Activated gamma-delta T cell (primary cell): ENCODE data around the gene TTC28.

ENCODE experiments used
- DNase-seq: peaks from one replicate; lab custom pipeline; 2025; lab: John Stamatoyannopoulos, UW

TTC28 gene

DNA sequence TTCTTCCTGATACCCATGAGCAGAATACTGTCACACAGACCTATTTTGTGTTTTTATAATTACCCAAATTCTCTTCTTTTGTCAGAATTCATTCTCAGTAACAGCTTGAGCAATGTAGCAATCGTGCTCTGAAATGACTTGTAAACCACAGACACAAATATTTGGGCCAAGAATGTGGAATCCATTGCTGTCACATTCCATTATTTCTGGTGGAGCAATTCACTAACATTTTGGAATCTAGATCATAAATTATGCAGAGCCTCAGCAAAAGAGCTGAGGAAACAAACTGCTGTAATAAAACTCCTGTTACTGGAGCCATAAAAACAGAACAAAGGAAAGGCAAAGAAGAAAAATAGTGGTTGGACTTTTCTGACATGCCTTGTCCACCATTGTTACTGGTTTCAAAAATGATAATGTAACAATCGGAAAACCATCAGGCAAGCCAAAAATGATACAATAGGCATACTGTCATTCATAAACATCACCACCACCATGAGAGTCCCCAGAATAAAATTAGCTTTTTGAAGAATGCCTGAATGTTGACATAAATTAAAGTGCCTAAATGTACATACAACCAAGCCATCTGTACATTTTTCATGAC, 537.2 kb downstream of the TTC28 start:
- no peak for DNase-seq

DNA sequence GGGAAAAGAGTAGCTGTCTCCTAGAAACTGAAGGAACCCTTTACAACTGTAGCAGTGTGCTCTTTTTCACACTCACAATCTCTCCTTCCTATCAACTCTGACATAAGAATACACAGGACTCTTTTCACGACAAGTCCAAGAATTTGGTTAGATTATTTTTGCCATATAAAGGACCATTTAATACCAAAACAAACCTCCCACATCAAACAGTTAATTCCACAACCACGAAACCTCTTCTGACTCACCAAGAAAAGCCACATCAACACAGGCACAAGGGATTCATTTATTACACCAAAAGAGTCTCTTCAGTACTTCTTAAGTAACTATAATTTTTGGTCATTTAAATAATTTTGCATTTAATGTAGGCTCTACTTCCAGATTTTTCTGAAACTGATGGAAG, 538.0 kb downstream of the TTC28 start:
- DNase-seq, result no peak

DNA sequence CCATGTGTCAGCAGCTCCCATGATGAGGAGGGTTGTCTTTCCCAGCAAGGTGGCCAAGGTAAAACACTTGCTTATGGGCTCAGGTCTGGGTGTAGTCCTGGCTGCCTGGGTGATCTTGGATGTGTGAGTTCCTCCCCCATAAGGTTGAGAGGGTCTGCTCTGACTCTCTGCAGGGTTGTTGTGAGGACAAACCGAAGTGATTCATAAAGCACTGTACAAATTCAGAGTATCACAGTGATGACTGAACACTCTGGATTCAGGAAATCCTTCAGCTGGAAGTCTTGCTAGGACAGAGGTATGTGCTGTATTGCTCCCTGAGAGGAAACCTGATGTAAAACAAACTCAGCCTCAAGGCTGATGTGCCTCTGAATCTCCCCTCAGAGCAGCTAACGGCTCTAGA, 539.7 kb downstream of the TTC28 start:
- DNase-seq, result no peak

DNA sequence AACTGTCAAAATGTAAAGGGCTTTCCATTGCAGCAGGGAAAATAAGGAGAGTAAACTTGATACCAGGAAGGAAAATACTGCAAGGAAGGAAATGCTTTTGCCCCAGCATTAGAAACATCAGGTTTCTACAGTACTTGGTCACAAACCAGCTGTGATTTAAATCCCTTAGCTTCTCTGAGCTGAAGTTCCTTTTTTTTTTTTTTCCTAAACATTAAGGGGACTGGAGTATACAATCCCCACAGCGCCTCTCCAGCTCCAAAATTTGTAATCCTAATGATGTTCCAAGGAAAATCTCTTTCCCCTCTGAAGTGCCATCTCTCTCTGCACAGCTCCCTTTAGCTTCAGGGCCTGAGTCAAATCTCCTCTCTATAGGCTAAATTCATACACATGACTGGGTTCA, 540.1 kb downstream of the TTC28 start:
- DNase-seq, result no peak

DNA sequence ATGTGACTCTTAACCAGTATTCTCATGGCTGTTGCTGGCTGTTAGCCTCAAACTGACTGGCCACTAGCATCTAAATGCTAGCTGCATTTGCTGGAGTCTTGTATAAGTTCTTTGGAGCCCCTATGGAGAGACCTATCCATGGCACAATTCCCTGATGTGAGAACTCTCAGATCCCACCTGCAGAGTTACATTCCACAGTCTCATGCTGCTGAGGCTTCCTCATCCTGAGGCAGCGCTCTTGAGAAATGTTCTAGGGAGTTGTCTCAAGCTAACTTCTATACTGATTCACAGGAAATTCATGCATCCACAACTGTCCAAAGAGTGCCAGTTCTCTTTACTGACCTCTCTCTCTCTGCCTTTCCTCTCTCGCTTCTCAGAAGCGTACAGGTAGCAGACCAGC, 542.6 kb downstream of the TTC28 start:
- DNase-seq, result no peak

DNA sequence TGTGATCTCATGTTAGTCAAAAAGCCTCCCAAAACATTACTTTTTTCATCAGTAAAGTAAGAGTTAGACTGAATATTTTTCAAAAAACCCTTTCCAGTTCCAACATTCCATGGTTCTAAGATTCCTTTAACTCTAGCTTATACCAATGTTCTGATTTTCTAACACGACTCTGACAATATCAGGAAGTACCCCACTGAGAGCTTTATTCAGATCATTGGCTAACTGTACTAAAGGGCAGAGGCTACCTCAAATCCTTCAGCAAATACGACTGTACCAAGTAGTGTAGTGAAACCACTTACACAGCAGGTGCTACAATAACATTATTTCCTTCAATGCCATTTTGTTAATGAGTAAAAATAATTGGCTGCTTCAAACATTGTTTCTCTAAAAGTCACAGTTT, 547.2 kb downstream of the TTC28 start:
- DNase-seq, result no peak

DNA sequence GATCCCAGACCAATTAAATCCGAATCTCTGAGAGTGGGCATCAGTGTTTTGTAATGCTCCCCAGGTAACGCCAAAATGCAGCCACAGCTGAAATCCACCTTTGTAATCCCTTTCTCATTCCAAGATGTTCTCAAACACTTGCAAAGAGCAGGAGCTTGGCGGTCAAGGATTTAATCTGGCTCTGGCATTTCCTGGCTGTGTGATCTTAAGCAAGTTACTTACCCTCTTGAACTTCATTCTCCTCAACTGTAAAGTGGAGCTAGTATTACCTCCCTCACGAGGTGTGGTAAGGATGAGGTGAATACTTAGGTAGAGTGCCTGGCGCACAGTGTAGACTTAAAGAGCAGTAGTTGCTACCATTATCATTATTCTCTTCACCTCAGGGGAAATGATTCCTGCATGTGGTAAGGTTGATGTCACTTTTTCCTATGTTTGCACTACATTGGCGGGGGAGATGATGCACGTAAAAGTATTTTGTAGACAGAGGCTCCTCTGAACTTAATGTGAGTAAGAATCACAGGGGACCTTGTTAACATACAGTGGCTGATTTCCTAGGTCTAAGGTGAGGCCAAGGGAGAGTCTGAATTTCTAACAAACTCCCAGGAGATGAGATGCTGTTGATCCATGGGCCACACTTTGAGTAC, 550.2 kb downstream of the TTC28 start:
- DNase-seq, result no peak

DNA sequence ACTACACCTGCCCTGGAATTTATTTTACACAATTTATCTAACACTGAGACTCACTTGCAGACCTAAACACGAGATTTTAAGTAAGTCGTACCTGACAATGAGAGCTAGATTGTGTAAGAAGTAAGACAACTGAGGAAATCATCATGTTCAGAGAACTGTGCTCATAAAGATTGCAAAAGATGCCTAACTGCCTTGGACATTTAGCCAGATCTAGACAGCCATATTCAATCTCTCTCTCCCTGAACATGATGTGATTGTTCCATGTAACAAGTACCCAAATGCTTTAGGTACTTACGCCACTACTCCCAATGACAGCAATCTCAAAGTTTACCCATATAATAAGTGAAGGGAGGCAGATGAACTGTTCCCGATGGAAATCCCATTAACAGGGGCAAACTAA, 550.8 kb downstream of the TTC28 start:
- DNase-seq, result no peak

DNA sequence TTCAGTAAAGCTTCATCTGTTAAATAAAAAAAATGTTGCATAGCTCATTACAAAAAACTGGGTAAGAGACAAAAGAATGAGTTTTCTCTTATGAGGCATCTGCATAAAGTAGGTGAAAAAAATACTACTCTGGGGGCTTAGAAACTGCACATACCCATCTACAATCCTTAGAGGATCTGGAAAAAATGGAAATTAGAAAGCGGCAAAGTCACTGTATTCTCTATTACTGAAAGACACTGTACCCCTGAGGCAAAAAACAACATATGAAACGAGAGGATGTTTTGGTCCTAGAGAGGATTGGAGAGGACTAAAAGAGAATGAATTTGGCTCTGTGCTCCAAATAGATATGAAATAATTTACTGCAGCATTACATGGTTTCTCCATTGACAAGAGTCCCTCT, 553.8 kb downstream of the TTC28 start:
- DNase-seq, result no peak

DNA sequence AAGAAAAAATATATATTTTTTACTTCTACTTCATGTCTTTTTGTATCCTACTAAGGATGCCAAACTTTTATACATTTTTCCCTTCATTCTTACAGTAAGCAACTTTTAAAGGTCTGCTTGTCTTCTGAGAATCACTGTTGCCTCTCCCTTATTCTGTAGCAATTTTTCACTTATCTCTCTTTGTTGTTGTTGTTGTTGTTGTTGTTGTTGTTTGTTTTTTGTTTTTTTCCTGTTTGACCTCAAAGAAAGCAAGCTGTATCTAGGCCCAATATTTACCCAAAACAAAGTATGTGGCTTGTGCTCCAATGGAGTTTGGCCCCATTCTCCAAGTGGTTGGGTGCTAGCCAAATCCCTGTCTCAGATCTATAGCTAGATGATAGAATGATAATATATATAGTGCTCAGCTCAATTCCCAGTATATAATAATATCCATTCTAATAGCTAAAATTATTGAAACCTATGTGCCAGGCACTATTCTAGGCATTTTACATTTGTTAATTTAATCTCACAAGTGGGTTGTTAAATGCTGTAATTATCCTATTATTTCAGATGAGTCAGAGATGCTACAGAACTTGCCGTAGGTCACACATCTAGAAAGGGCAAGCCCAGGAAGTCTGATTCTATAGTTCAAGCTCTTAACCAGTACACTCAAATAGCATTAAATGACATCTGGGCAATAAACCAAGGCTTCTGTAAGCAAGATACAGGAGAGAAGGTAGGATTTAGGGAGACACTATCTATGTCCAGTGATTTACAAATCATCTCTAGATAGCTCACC, 555.5 kb downstream of the TTC28 start:
- no peak for DNase-seq

DNA sequence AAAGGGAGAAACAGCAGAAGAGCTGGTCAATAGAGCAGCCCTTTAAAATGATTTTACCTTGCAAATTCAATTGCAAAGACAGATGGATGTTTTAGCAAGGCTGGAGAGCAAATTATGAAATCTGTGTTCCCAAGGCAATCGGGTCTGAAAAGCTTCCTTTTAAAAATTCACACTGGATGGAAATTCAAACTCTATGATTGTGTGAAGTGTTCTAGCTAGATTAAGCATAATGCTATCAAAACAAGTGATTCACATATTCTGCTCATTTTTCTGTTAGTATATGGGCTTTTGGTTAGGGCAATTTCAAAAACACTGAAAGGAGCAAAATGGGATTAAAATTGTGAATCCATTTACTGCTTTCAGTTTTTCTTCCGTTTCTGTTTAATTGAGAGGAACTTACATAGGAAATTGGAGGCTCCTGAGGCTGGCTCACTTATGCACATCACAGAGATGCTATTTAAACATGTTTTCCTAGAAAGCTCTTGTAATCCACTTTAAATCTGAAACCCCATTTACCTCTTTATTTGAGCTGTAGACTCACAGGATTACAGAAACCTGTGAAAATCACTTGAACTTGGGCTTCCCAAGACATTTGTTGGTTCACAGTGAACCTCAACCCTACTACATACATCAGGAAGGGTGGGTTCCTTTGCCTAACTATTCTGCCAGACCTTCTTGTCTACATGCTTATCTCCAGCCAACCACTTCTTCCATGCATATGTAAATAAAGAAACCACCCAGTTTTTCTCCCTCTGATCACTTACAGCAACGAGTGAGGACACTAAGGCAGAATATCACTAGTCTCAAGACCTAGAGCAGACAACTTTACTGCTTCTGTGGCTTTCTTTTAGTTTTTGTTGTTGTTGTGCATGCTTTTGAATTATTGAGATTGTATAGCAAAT, 558.7 kb downstream of the TTC28 start:
- no peak for DNase-seq

DNA sequence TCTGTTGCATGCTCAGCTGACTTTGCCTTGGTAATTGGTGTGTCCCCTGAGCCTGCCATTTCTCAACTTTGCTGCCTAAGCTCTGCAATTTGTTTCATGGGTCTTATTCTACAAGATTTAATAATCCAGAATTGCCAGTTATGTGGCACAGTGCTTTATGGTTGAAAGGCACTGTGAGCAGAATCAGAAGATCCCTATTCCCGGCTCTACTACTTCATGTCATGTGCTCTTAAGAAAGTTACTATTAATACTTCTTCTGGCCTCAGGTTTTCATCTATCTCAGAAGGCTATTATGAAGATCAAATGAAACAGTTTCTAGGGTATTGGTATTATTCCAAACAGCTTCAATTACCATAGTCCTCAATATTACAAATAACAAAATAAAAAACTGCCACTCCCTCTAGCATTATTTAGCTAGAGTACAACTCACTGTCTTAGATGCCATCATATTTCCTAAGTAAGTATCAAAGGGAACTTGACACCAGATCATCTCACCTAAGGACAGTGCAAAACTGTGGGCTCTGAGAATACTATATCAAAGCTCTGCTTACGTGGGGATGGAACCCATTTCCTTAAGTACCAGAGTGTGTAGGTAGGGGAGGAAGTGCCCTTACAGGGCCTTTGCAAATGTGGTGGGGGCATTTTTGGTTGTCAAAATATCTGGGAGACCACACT, 560.5 kb downstream of the TTC28 start:
- no peak for DNase-seq

DNA sequence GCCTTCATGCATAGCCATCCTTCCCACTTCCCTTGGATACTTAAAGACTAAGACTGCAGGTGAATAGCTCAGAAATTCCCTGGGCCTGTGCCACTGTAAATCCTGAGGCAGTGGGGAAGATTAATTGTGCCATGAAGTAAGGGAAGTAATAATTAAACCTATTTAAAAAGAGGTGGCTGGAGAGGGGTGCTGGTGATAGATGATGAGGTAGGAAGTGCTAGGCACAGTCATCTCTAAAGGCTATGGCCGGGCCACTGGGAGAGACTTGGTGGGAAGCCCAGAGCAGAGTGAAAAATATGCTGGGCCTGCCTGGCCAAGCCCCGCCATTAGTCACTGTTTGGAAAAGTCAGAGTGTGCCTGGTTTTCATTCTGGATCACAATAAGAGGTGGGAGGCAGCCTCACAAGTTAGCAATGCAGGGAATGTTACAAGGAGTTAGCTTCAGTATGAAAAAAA, 563.4 kb downstream of the TTC28 start:
- no peak for DNase-seq

DNA sequence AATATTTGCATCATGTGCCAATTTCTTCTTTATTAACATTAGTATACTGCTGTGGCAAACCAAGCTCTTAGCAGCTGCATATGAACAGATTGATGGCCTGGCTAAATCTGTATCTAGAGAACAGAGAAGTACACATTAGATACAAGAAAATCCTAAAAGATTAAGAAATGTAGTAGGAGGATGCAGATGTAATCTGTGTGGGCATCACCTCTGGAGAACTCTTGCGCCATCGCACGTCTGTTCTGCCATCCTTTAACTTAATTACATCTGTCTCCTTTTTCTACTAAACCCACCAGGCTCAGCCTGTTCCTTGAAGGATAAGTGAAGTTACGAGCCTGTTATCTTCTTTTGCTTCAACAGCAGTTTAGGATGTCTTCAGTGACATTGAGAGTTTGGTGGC, 564.2 kb downstream of the TTC28 start:
- DNase-seq, result no peak

DNA sequence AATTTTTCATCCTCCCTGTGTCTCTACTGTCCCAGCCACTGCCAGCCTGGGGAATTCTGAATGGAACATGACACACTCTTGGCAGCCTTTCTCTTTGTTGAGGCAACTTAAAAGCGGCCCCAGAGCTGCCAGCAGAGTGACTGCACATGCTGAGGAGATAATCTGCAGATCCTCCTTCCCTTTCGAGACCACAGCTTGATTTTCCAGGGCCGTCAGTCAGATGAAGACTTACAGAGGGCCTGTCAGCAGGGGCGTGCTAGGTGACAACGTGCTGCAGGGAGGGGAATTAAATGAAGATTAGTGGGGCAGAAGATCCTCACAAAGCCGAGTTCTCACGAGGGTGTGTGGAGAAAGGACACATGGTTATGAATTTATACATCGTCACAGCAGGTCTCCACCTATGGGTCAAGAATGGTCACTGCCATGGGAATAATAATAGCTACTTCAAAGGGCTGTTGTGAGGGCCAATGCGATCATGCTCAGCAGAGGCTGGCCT, 567.0 kb downstream of the TTC28 start:
- DNase-seq, result no peak

DNA sequence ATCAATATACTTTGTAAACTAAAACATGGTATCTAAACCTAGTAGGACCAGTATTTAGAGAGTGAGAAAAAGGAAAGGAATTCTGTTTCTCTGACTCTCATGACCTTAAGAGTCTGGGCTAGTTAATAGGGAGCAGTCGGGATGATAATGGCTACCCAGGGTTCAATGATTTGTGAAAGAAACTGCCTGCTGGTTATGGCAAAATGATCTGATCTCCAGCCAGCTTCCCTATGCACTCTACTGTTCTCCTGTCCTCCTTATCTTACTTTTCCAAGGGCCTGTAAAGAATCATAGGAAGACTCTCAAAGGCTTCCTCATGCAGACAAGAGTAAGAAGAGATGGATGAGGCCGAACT, 567.5 kb downstream of the TTC28 start:
- no peak for DNase-seq

DNA sequence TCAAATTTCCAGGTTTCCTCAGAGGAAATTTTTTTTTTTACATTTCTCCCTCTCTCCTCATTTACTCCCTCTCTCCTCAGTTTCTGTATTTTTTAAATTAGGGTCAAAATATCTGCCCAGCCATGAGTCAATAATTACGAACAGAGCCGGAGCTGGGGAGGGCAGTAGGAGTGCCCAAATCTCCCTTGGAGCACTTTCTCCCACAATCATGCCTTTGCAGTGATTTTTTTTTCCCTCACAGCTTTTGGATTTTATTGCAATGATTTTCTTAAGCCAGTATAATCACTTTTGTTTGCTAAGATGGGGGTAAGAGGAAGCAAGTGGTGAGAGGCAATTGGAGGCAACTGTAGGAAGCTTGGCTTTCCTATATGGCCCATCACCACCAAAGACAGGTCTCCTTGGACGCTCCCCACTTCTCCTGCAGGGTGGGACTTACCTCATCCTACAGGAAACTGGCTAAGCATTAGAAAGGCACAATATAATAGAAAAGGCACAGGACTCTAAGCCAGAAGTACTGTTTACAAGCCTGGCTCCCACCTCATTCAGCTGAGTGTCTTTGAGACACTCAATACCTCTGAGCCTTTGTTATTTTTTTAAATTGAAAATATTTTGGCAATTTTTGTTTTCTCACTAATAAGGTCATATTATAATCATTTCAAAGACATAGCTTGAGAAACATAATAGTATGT, 568.0 kb downstream of the TTC28 start:
- DNase-seq, result no peak

DNA sequence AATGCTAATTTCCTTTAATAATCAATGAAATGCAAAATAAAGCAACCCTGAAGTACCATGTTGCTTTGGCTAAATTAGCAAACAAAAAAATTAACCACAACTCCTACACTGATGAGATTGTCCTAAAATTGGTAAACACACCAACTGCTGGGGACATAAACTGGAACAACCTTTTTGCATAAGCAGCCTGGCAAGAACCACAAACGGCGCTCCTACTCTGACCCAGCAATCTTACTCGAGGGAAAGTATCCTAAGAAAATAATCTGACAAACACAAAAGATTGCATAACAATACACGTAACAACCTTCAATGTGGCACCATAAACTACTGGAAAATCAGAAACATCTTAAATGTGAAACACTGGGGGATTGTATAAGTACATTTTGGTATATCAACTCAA, 570.8 kb downstream of the TTC28 start:
- no peak for DNase-seq

DNA sequence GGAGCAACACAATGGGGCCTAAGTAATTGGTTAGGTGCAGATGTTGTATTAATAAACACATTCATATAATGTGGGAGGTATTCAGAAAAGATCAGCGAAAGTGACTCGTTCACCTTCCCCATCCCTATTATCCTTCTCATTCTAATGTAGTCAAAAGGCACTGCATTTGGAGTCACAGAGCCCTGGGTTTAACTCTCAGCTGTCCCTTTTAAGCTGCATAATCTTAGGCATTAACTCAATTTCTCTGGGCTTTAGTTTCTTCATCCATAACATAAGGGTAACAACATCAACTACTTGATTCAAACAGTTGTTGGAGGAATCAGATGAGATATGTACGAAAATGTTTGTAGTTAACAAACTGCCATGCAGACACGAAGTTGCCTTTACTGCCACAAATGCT, 573.0 kb downstream of the TTC28 start:
- DNase-seq, result no peak

DNA sequence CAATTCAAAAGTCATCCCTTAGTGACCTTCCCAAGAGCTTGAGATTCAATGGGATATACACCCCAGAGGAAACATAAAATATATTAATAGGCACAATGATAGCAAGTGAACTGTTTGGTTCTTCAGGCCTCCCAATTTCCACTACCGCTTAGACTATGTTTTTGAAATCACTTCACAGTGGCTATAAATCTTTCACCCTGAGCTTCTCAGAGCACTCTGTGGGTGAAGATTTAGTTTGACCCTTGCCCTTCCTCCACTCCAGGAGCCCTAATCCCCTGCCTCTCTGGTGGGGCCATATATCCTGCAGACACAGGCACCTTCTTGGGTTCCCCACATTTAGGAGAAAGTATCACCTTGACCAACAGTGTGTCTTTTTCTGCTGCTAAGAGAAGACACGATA, 573.7 kb downstream of the TTC28 start:
- no peak for DNase-seq

DNA sequence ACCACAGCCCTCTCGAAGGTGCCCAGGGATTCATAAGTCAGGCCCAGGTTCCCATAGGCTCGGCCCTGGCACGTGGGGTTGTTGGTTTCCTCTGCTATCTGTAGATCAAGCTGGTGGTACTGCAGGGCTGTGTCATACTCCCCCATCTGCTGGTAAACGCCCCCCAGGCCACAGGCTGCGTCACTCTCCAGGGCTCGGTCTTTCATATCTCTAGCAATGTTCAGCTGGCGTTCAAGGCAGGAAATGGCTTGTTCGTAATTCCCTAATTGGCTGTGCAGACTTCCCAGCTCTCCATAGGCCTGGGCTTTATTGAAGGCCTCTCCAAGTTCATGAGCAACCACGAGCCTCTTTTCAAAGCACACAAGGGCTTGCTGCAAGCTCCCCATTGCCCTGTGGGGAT, 574.2 kb downstream of the TTC28 start:
- no peak for DNase-seq
